ENCODE measurements around the gene B3GAT1.

DNA sequence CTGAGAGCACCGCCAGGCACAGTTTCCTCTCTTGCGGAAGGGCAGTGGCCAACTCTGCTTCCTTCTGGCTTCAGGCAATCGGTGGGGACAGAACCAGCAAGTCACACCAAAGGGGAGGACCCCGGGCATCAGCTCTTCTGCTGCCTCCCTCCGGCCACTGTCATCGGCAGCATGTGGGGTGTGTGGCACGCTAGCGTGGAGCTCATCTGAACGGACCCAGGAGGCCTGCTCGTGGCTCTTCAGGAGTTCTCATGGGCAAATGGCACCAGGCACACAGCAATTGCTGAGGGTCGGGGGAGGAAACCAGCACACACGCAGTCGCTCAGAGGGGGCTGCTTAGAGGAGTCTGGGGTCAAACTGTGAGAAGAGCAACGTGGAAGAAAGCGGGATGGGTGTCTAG is 26.9 kb downstream of the B3GAT1 start:
- TF ChIP-seq, protein P1, sequence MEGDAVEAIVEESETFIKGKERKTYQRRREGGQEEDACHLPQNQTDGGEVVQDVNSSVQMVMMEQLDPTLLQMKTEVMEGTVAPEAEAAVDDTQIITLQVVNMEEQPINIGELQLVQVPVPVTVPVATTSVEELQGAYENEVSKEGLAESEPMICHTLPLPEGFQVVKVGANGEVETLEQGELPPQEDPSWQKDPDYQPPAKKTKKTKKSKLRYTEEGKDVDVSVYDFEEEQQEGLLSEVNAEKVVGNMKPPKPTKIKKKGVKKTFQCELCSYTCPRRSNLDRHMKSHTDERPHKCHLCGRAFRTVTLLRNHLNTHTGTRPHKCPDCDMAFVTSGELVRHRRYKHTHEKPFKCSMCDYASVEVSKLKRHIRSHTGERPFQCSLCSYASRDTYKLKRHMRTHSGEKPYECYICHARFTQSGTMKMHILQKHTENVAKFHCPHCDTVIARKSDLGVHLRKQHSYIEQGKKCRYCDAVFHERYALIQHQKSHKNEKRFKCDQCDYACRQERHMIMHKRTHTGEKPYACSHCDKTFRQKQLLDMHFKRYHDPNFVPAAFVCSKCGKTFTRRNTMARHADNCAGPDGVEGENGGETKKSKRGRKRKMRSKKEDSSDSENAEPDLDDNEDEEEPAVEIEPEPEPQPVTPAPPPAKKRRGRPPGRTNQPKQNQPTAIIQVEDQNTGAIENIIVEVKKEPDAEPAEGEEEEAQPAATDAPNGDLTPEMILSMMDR (IDR thresholded peaks at IDR 0.05) = no peak
- TF ChIP-seq EZH2 (IDR thresholded peaks at IDR 0.05; ENCODE audit: borderline replicate concordance, insufficient read depth, low read depth, low read length, poor library complexity, severe bottlenecking) = no peak

All from B cell (primary cell).